K562 (cell line): Measurements from ENCODE around the gene CFAP70.

Experiments used
- ARID2 ChIP-seq: fragments of 450-650 bp; IDR thresholded peaks from 2 replicates; pipeline ENCODE4 v1.6.1; 2017; ENCODE audit warnings: antibody characterized with exemption, mild to moderate bottlenecking
- MXI1 ChIP-seq: IDR thresholded peaks from 2 replicates; pipeline ENCODE4 v1.6.1; 2011; ENCODE audit warnings: low read depth, mild to moderate bottlenecking, improper control_type of control experiment, low read length
- NELFE ChIP-seq: IDR thresholded peaks from 2 replicates; pipeline ENCODE4 v1.6.1; 2011; ENCODE audit warnings: mild to moderate bottlenecking; ENCODE audit not compliant: insufficient read depth, insufficient read length
- ZNF274 ChIP-seq: IDR thresholded peaks from 2 replicates; pipeline ENCODE4 v1.6.1; 2011; ENCODE audit warnings: low read depth, mild to moderate bottlenecking, low read length, moderate library complexity, borderline replicate concordance

DNA sequence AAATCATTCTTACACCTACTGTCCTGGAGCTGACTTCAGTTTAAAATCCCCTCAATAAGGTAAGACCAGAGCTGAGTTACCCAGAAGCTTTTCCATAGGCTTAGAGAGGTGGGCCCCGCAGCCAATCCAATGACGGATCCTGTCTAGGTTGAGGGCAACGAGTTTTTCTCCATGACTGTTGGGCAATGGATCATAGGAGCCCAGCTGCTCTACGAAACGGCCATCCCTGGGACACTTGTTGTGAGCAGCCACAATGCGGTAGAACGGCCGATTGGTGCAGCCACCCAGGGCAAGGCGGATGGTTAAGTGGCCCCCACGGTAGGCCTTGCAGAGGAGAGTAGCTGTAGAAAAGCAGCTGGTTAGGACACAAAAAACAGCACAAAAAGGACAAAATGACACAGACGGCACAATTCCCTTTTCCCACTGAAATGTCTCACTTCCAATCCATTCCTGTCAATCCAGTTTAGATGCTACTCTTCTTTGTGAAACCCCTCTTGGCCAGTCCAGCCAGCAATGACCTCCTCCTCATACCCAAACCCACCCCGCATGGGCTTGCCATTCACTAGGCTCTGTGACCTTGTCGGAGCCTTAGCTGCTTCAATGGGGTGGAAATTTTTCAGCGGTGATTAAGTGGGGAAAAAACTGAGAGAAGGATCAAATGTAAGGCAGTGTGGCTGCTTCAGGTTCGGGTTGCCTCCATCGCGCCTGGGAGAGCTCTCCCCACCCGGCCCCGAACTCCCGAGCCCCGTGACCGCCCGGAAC is 106.8 kb downstream of the CFAP70 start:
- TF ChIP-seq NELFE (no peak), ARID2 (no peak), MXI1 (no peak), ZNF274 (no peak)
